ENCODE measurements around the gene KIF3B. TPM values are rescaled to one million over a fixed set of nuclear protein-coding genes. Genes with fewer than 3 reads are reported as not detected.

Gene KIF3B
- total RNA-seq, 1 experiment from 2014 or later, result 20.0 TPM

- peaks cover 33% of the 10 kb centered on the region for H3K36me3 ChIP-seq (ENCODE audit: low read depth, low read length)
- no peak for DNase-seq
- no peaks in the 10 kb centered on the region for H4K20me1 ChIP-seq (ENCODE audit: low read length)
- POLR2A ChIA-PET (ENCODE audit: unreplicated experiment), result no interaction called here
- CTCF ChIA-PET, result no interaction called here
- H3K4me2 ChIP-seq (ENCODE audit: low read length), result no peak overlapping the region
- no peak overlapping the region for H3K9ac ChIP-seq (ENCODE audit: low read length)
- no peaks in the 10 kb centered on the region for H3K9me3 ChIP-seq (ENCODE audit: low read length)
- H3K4me1 ChIP-seq (ENCODE audit: insufficient read depth, low read length), result peaks cover 12% of the 10 kb centered on the region
- no peaks in the 10 kb centered on the region for H3K9me2 ChIP-seq (replicated peaks; ENCODE audit: low read length)
- BruUV-seq (replicated peaks), result TSS peak; percentile 25
- H3K4me3 ChIP-seq (ENCODE audit: low read length), result no peak overlapping the region
- no peak overlapping the region for H3K27ac ChIP-seq (ENCODE audit: low read length)
- H3K79me2 ChIP-seq (ENCODE audit: low read length), result no peaks in the 10 kb centered on the region
- no peak for ATAC-seq
- no peak overlapping the region for H2AFZ ChIP-seq (ENCODE audit: low read length)
- no peaks in the 10 kb centered on the region for H3K27me3 ChIP-seq (ENCODE audit: low read length)
- intact Hi-C loops (cut with micrococcal nuclease), result no loop called here
- no peak for TF ChIP-seq CTCF (conservative IDR thresholded peaks at IDR 0.05; ENCODE audit: low read depth, low read length)
- TF ChIP-seq EZH2 (IDR thresholded peaks at IDR 0.05; ENCODE audit: low read length, unreplicated experiment), result no peak
- no peak for TF ChIP-seq EZH2phosphoT487 (IDR thresholded peaks at IDR 0.05; ENCODE audit: borderline replicate concordance, low read length)
- H3F3A ChIP-seq (ENCODE audit: low read length, unreplicated experiment), result no peaks in the 10 kb centered on the region
Observed at GRCh38 chr20:32236819-32237218, 40.6 kb upstream of the KIF3B start.

- H3K4me2 ChIP-seq (ENCODE audit: low read length), result no peak overlapping the region
- POLR2A ChIA-PET (ENCODE audit: unreplicated experiment), result no interaction called here
- no peak overlapping the region for H2AFZ ChIP-seq (ENCODE audit: low read length)
- no peaks in the 10 kb centered on the region for H3K79me2 ChIP-seq (ENCODE audit: low read length)
- no peak for ATAC-seq
- BruUV-seq (replicated peaks), result no TSS peak
- no peak overlapping the region for H3K27ac ChIP-seq (ENCODE audit: low read length)
- no peaks in the 10 kb centered on the region for H3F3A ChIP-seq (ENCODE audit: low read length, unreplicated experiment)
- no peak overlapping the region for H3K4me3 ChIP-seq (ENCODE audit: low read length)
- H3K36me3 ChIP-seq (ENCODE audit: low read depth, low read length), result peaks cover 30% of the 10 kb centered on the region
- TF ChIP-seq EZH2 (IDR thresholded peaks at IDR 0.05; ENCODE audit: low read length, unreplicated experiment) (no peak), CTCF (conservative IDR thresholded peaks at IDR 0.05; ENCODE audit: low read depth, low read length) (no peak), EZH2phosphoT487 (IDR thresholded peaks at IDR 0.05; ENCODE audit: borderline replicate concordance, low read length) (no peak)
- no peaks in the 10 kb centered on the region for H3K27me3 ChIP-seq (ENCODE audit: low read length)
- peaks cover 12% of the 10 kb centered on the region for H3K4me1 ChIP-seq (ENCODE audit: insufficient read depth, low read length)
- DNase-seq, result no peak
- no peaks in the 10 kb centered on the region for H3K9me3 ChIP-seq (ENCODE audit: low read length)
- no peak overlapping the region for H3K9ac ChIP-seq (ENCODE audit: low read length)
- no peaks in the 10 kb centered on the region for H3K9me2 ChIP-seq (replicated peaks; ENCODE audit: low read length)
- intact Hi-C loops (cut with micrococcal nuclease), result no loop called here
- CTCF ChIA-PET, result no interaction called here
- no peaks in the 10 kb centered on the region for H4K20me1 ChIP-seq (ENCODE audit: low read length)
Observed at GRCh38 chr20:32237419-32237818, 40.0 kb upstream of the KIF3B start.

- H3K4me2 ChIP-seq (ENCODE audit: low read length), result no peak overlapping the region
- H2AFZ ChIP-seq (ENCODE audit: low read length), result no peak overlapping the region
- no peaks in the 10 kb centered on the region for H3K9me3 ChIP-seq (ENCODE audit: low read length)
- H3K36me3 ChIP-seq (ENCODE audit: low read depth, low read length), result peaks cover 19% of the 10 kb centered on the region
- ChIA-PET POLR2A (ENCODE audit: unreplicated experiment) (no interaction called here), CTCF (no interaction called here)
- H3K27ac ChIP-seq (ENCODE audit: low read length), result 0 out of 2 replicates have a peak overlapping the region, but pooled peaks have one; percentile 7
- no peak overlapping the region for H3K9ac ChIP-seq (ENCODE audit: low read length)
- no peaks in the 10 kb centered on the region for H3K79me2 ChIP-seq (ENCODE audit: low read length)
- BruUV-seq (replicated peaks), result no TSS peak
- no peaks in the 10 kb centered on the region for H3F3A ChIP-seq (ENCODE audit: low read length, unreplicated experiment)
- no peaks in the 10 kb centered on the region for H3K9me2 ChIP-seq (replicated peaks; ENCODE audit: low read length)
- intact Hi-C loops (cut with micrococcal nuclease), result no loop called here
- DNase-seq (peak; percentile 18), ATAC-seq (peak; percentile 77)
- no peaks in the 10 kb centered on the region for H4K20me1 ChIP-seq (ENCODE audit: low read length)
- TF ChIP-seq CTCF (conservative IDR thresholded peaks at IDR 0.05; ENCODE audit: low read depth, low read length), result no peak
- no peak for TF ChIP-seq EZH2 (IDR thresholded peaks at IDR 0.05; ENCODE audit: low read length, unreplicated experiment)
- TF ChIP-seq EZH2phosphoT487 (IDR thresholded peaks at IDR 0.05; ENCODE audit: borderline replicate concordance, low read length), result no peak
- no peak overlapping the region for H3K4me3 ChIP-seq (ENCODE audit: low read length)
- H3K27me3 ChIP-seq (ENCODE audit: low read length), result no peaks in the 10 kb centered on the region
- H3K4me1 ChIP-seq (ENCODE audit: insufficient read depth, low read length), result peaks cover 12% of the 10 kb centered on the region
Observed at GRCh38 chr20:32238483-32239425, 38.7 kb upstream of the KIF3B start.
